NT2/D1 (cell line): ENCODE data around the gene NFATC3.

ENCODE experiments used
- DNase-seq: peaks from one replicate; pipeline ENCODE4 v3.0.0-alpha.2; 2011; ENCODE audit warnings: low read depth, low spot score
- H3K27me3 ChIP-seq: 2 replicates; pipeline ENCODE4 v1.6.0; 2011; ENCODE audit warnings: mild to moderate bottlenecking; ENCODE audit not compliant: insufficient read length, insufficient read depth
- H3K36me3 ChIP-seq: 2 replicates; pipeline ENCODE4 v1.6.1; 2011; ENCODE audit warnings: mild to moderate bottlenecking, low read length, mixed read lengths; ENCODE audit not compliant: insufficient read depth, insufficient read length
- H3K4me1 ChIP-seq: 2 replicates; pipeline ENCODE4 v1.5.1; 2011; ENCODE audit not compliant: insufficient read depth, insufficient read length
- H3K4me3 ChIP-seq: 2 replicates; pipeline ENCODE4 v1.5.1; 2011; ENCODE audit warnings: low read depth; ENCODE audit not compliant: insufficient read length
- H3K9ac ChIP-seq: 2 replicates; pipeline ENCODE4 v1.6.0; 2011; ENCODE audit warnings: low read depth; ENCODE audit not compliant: insufficient read length
- H3K9me3 ChIP-seq: 2 replicates; pipeline ENCODE4 v1.5.1; 2011; ENCODE audit warnings: mild to moderate bottlenecking, low read length; ENCODE audit not compliant: insufficient read depth
- SUZ12 ChIP-seq: IDR thresholded peaks from 2 replicates; pipeline ENCODE4 v1.6.1; 2011; ENCODE audit not compliant: insufficient read length, insufficient read depth; ENCODE audit errors: extremely low read depth
- YY1 ChIP-seq: IDR thresholded peaks from 2 replicates; pipeline ENCODE4 v1.6.1; 2011; ENCODE audit not compliant: insufficient read length, insufficient read depth
- ZNF274 ChIP-seq: IDR thresholded peaks from 2 replicates; pipeline ENCODE4 v1.6.1; 2011; ENCODE audit warnings: mild to moderate bottlenecking, low read depth, low read length

Gene NFATC3

GRCh38 chr16:68255712-68256111, 170.5 kb downstream of the NFATC3 start:
- Histone ChIP-seq H3K4me1 (peaks cover 6% of the 10 kb centered on the region), H3K27me3 (no peaks in the 10 kb centered on the region), H3K4me3 (no peak overlapping the region), H3K36me3 (peaks cover 37% of the 10 kb centered on the region), H3K9ac (no peak overlapping the region), H3K9me3 (no peaks in the 10 kb centered on the region)
- TF ChIP-seq YY1, result no peak
- no peak for TF ChIP-seq ZNF274
- TF ChIP-seq SUZ12, result no peak
- DNase-seq, result no peak

DNA sequence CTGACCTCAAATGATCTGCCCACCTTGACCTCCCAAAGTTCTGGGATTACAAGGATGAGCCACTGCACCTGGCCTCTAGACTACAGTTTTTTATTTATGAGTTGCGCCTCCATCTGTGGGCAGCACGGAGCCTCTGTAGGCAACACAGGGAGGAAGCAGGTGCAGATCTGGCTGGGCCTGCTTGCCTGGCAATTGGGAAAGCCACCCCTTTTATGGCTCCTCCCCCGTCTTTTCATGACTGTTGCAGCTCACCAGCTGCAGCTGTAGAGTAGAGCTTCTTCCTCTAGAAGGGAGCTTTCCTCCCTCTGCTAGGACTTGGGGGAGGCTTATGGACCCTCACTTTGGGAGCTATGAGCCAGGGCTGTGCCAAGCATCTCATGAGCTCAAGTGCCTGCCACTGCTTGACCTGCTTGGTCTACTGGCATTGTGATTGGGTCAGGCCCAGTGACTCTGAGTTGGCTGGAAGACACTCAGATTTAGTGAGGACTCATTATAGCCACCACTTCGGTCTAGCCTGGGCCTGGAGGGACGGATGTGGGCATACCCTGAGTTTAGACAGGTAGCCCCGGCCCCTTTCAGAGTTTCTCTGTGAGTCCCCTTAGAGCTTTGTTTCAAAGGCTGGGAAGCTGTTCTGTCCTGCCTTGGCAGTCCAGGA, 172.2 kb downstream of the NFATC3 start:
- DNase-seq, result no peak
- Histone ChIP-seq H3K4me3 (no peak overlapping the region), H3K9ac (peak overlapping the region; percentile 36), H3K36me3 (peaks cover 33% of the 10 kb centered on the region), H3K9me3 (no peaks in the 10 kb centered on the region), H3K27me3 (no peaks in the 10 kb centered on the region), H3K4me1 (peaks cover 9% of the 10 kb centered on the region)
- TF ChIP-seq YY1 (no peak), ZNF274 (no peak), SUZ12 (no peak)

DNA sequence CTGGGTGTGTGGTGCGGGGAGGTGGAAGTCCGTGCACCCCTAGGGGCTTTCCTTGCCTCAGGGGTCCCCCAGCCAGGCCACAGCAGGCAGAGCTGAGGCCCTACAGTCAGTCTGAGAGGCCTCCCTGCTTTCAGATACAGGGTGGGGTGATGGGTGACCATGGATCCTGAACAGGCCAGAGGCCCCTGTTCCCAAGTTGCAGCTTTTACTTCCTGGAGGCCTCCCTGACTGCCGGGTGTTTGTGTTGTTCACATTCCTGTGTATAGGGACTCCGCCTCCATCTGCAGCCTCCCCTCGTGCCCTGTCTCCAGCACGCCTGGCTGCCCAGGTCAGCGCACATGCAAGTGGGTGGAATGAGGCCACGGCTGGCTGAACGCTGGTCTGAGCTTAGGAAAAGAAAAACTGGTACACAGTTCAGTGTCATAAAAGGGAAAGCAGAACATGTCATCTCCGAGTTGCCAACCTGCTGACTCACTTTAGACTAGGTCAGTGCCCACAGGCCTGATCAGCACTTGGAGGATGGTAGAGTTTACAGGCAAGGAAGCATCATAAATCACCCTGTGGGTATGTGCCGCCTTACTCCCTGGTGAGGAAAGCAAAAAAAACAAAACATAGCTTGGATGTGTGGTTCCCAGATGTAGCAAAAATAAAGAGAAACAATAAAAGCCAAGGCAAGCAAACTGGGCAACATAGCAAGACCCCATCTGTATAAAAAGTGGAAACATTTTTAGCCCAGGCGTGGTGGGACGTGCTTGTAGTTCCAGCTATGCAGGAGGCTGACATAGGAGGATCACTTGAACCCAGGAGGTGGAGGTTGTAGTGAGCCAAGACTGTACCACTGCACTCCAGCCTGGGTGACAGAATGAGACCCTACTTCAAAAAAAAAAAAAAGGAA, 173.0 kb downstream of the NFATC3 start:
- no peak for DNase-seq
- TF ChIP-seq YY1, result no peak
- TF ChIP-seq SUZ12, result no peak
- no peak for TF ChIP-seq ZNF274
- Histone ChIP-seq H3K9ac (peak overlapping the region; percentile 36), H3K4me1 (peaks cover 9% of the 10 kb centered on the region), H3K27me3 (peaks cover 3% of the 10 kb centered on the region), H3K36me3 (peaks cover 33% of the 10 kb centered on the region), H3K4me3 (no peak overlapping the region), H3K9me3 (no peaks in the 10 kb centered on the region)

- TF ChIP-seq YY1, result no peak
- no peak for TF ChIP-seq SUZ12
- TF ChIP-seq ZNF274, result no peak
- H3K36me3 ChIP-seq, result peaks cover 33% of the 10 kb centered on the region
- H3K27me3 ChIP-seq, result peaks cover 10% of the 10 kb centered on the region
- no peak overlapping the region for H3K9ac ChIP-seq
- no peak overlapping the region for H3K4me3 ChIP-seq
- no peak for DNase-seq
- peaks cover 12% of the 10 kb centered on the region for H3K4me1 ChIP-seq
- no peaks in the 10 kb centered on the region for H3K9me3 ChIP-seq
Measured at GRCh38 chr16:68259007-68259825, 174.0 kb downstream of the NFATC3 start.

DNA sequence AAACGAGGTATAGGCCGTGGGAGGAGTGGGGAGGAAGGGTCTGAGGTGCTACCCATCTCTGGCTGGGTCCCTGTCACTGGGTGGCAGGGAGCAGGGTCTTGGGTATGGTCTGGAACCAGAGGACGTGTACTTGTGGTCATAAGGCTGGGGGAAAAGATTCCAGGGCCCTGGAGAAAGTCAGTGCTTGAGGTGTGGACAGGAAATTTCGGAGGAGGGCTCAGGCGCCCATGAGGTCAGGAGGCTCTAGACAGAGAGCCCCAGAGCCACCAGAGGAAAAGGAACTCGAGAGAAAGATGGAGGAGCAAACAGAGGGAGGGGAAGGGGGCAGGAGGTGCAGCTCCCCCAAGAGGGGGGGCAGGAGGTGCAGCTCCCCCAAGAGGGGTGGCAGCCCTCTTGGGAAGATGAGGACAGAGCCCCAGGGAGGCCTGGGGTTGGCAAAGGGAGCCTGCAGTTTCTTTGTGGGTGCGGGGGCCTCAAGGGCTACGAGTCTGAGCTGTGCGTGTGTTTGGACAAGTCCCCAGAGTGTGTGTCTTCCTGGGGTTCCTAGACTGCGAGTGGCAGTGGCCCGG, 178.5 kb downstream of the NFATC3 start:
- peak overlapping the region; percentile 97 for H3K9ac ChIP-seq
- H3K4me1 ChIP-seq, result peaks cover 9% of the 10 kb centered on the region
- no peak for DNase-seq
- H3K27me3 ChIP-seq, result peaks cover 17% of the 10 kb centered on the region
- H3K36me3 ChIP-seq, result peaks cover 27% of the 10 kb centered on the region
- TF ChIP-seq SUZ12 (no peak), ZNF274 (no peak), YY1 (no peak)
- no peaks in the 10 kb centered on the region for H3K9me3 ChIP-seq
- peak overlapping the region; percentile 97 for H3K4me3 ChIP-seq

- Histone ChIP-seq H3K4me3 (peak within 1 kb of the TSS; percentile 97), H3K9me3 (no peaks in the 10 kb centered on the region), H3K4me1 (peaks cover 9% of the 10 kb centered on the region), H3K9ac (peak within 1 kb of the TSS; percentile 97), H3K27me3 (peaks cover 17% of the 10 kb centered on the region), H3K36me3 (peaks cover 22% of the 10 kb centered on the region)
- no peak for DNase-seq
- no peak for TF ChIP-seq ZNF274
- no peak for TF ChIP-seq SUZ12
- no peak for TF ChIP-seq YY1
Measured at GRCh38 chr16:68264128-68265077, 179.2 kb downstream of the NFATC3 start, which contains the start of gene SLC7A6. Gene SLC7A6, plus strand, starts transcription at chr16:68264526. Its CDS starts 10,201 bp downstream, at chr16:68274727.
